K562 (cell line): ENCODE results near the gene MAP7D1. TPM values are rescaled to one million over a fixed set of nuclear protein-coding genes. Genes with fewer than 3 reads are reported as not detected.
A peak's percentile ranks its signal among the peaks of the same experiment; 100 is the strongest.

ENCODE experiments used
- ATAC-seq: fragments of 200-7000 bp; cut with Tn5 transposase; 3 replicates; pipeline ENCODE4 v1.9.1; 2020; ENCODE audit warnings: moderate library complexity
- BruUV-seq: library from RNA; stranded (reverse); fragments of 400-500 nt; replicated peaks from 2 replicates; lab custom pipeline; 2021; lab: Mats Ljungman, UMichigan
- CTCF ChIA-PET: fragments of 300-600 bp; formaldehyde crosslinking; extraction: SDS; loops from one replicate; lab custom pipeline; 2021; ENCODE audit warnings: low intra/inter-chr PET ratio; lab: Yijun Ruan, JAX
- POLR2A ChIA-PET: fragments of 300-600, 350-650 bp; sonication (Branson Sonifier 250); formaldehyde crosslinking; extraction: SDS; loops from one replicate; lab custom pipeline; 2021; ENCODE audit warnings: antibody characterized with exemption, inconsistent platforms; lab: Yijun Ruan, JAX
- DNase-seq, 4 experiments: peaks; one replicate each; pipeline versions ENCODE4 v3.0.0 to v3.0.0-alpha.2; 2011 to 2018; ENCODE audit warnings: low spot score in 3 of 4, mixed read lengths in 3 of 4; ENCODE audit errors: extremely low read depth in 1 of 4
- FAIRE-seq: peaks from 2 replicates; lab custom pipeline; 2011; peaks lifted over from hg19 to GRCh38; lab: Jason Lieb, UNC
- H2AFZ ChIP-seq: 2 replicates; pipeline ENCODE4 v1.6.0; 2011; ENCODE audit warnings: low read depth, low read length, control low read depth, inconsistent platforms
- H3K27ac ChIP-seq: fragments of 200-600 bp; 3 replicates; pipeline ENCODE4 v1.8.0; 2011; ENCODE audit warnings: low read depth, mild to moderate bottlenecking, control low read depth, inconsistent platforms, low read length, moderate library complexity, mixed read lengths; ENCODE audit errors: extremely low read depth
- H3K27me3 ChIP-seq, 2 experiments: fragments of 300-600 bp in 1 of 2; 2 replicates in 1 of 2; 3 replicates in 1 of 2; pipeline versions ENCODE4 v1.6.0 to v1.8.0; 2011; ENCODE audit warnings: inconsistent platforms in 2 of 2, low read length in 2 of 2, mild to moderate bottlenecking in 1 of 2, mixed read lengths in 1 of 2, moderate library complexity in 1 of 2; ENCODE audit not compliant: control insufficient read depth in 2 of 2, insufficient read depth in 2 of 2
- H3K36me3 ChIP-seq: fragments of 300-600 bp; 3 replicates; pipeline ENCODE4 v1.8.0; 2011; ENCODE audit warnings: mild to moderate bottlenecking, low read length, inconsistent platforms; ENCODE audit not compliant: control insufficient read depth, insufficient read depth
- H3K4me1 ChIP-seq, 2 experiments: fragments of 200-600 bp in 1 of 2; replicated peaks in 1 of 2; 2 replicates in 1 of 2; 3 replicates in 1 of 2; pipeline versions ENCODE4 v1.5.1 to v1.8.0; 2011; ENCODE audit warnings: inconsistent platforms in 2 of 2, low read length in 2 of 2, mild to moderate bottlenecking in 1 of 2, mixed read lengths in 1 of 2, moderate library complexity in 1 of 2; ENCODE audit not compliant: control insufficient read depth in 2 of 2, insufficient read depth in 2 of 2
- H3K4me2 ChIP-seq: 2 replicates; pipeline ENCODE4 v1.6.1; 2011; ENCODE audit warnings: low read length, control low read depth, inconsistent platforms, mixed read lengths; ENCODE audit not compliant: insufficient read depth
- H3K4me3 ChIP-seq: fragments of 200-600 bp; sonication (generic), shearing (Covaris generic); 2 replicates; pipeline ENCODE4 v1.5.1; 2016; ENCODE audit warnings: control low read depth, inconsistent platforms
- H3K79me2 ChIP-seq: fragments of 200-600 bp; 3 replicates; pipeline ENCODE4 v1.8.0; 2011; ENCODE audit warnings: low read length, inconsistent platforms; ENCODE audit not compliant: control insufficient read depth, insufficient read depth
- H3K9ac ChIP-seq, 2 experiments: 2 replicates each; pipeline versions ENCODE4 v1.6.0 to v1.6.1; 2011; ENCODE audit warnings: low read depth in 2 of 2, low read length in 2 of 2, control low read depth in 1 of 2, inconsistent platforms in 1 of 2, mild to moderate bottlenecking in 1 of 2, mixed read lengths in 1 of 2; ENCODE audit not compliant: insufficient read depth in 1 of 2
- H3K9me1 ChIP-seq: one replicate; pipeline ENCODE4 v1.6.0; 2011; ENCODE audit warnings: inconsistent platforms, mild to moderate bottlenecking, low read length, moderate library complexity; ENCODE audit not compliant: control insufficient read depth, insufficient read depth
- H3K9me3 ChIP-seq: replicated peaks from 2 replicates; pipeline ENCODE4 v1.5.1; 2011; ENCODE audit warnings: low read depth, low read length, inconsistent platforms; ENCODE audit not compliant: control insufficient read depth, insufficient read depth
- H4K20me1 ChIP-seq: replicated peaks from 2 replicates; pipeline ENCODE4 v1.6.1; 2011; ENCODE audit warnings: low read length, inconsistent platforms, mixed read lengths; ENCODE audit not compliant: control insufficient read depth, insufficient read depth
- MLLT1 ChIP-seq, 2 experiments: fragments of 450-650 bp; IDR thresholded peaks; 2 replicates each; pipeline ENCODE4 v1.6.1; 2016
- USF1 ChIP-seq: sonication (generic); formaldehyde crosslinking; IDR thresholded peaks from 2 replicates; pipeline ENCODE4 v1.9.0; 2022; ENCODE audit warnings: mild to moderate bottlenecking, missing genetic modification reagents
- WGBS: fragments of 100-300 bp; shearing (Covaris generic); methylation state at CpG from one replicate; pipeline ENCODE4 v1.1.6; 2016; ENCODE audit warnings: low coverage, mixed read lengths; ENCODE audit not compliant: insufficient coverage; ENCODE audit errors: missing lambda C conversion rate; 5-methylcytosine and 5-hydroxymethylcytosine counted together
- in situ Hi-C: fragments of 300-500 bp; cut with MboI; formaldehyde crosslinking; loops from 4 replicates; pipeline ENCODE4 v1.15.0; 2018; ENCODE audit warnings: inconsistent platforms, mixed read lengths
- intact Hi-C: fragments of 100-400 bp; cut with micrococcal nuclease; formaldehyde crosslinking; loops from 2 replicates; pipeline ENCODE4 v1.14.2; 2022
- polyA plus RNA-seq, 8 experiments: library from polyadenylated mRNA; depleted of rRNA in 4 of 8; stranded (reverse) in 5 of 8; unstranded in 3 of 8; fragments of >200 nt; fragmentation: Nextera tagmentation in 2 of 8; fragmentation: Illumina TruSeq in 1 of 8; extraction: Ambion mirVana in 2 of 8; extraction: Trizol in 1 of 8; gene quantifications; 2 replicates each; pipeline versions ENCODE4 v1.2.1 to v1.2.3, GENCODE V29; 2011 to 2014; ENCODE audit warnings: inconsistent platforms in 1 of 8, missing spikeins in 1 of 8
- total RNA-seq, 7 experiments: library from RNA; depleted of rRNA in 6 of 7; stranded (reverse); fragments of >200 nt in 6 of 7; fragmentation: Illumina TruSeq in 2 of 7; extraction: Trizol in 2 of 7; gene quantifications; 2 replicates each; pipeline versions ENCODE4 v1.2.1 to v1.2.3, GENCODE V29; 2011 to 2021; ENCODE audit warnings: low replicate concordance in 1 of 7

The MAP7D1 gene
- total and polyA plus RNA-seq, 9 of the 15 experiments (the other 6 are each of a cell fraction or from before 2014, with no cell fraction given) = 3.6 to 108 (median 34.5) TPM

- BruUV-seq = no TSS peak
- Histone ChIP-seq H3K9ac (peak overlapping the region in 1 of 2 experiments; percentile 24; a peak in 2 of 4 replicates), H3K4me2 (no peak overlapping the region), H3K27ac (no peak overlapping the region), H2AFZ (no peak overlapping the region), H3K4me3 (no peak overlapping the region), H3K79me2 (peaks cover 55% of the 10 kb centered on the region), H4K20me1 (no peaks in the 10 kb centered on the region; the same call in 1 of the 2 replicates)
- FAIRE-seq (no peak), ATAC-seq (no peak), DNase-seq (no peak)
- WGBS = 90% methylated on average over 15 of the region's 15 CpGs
- CTCF ChIA-PET = no interaction called here
- in situ Hi-C loops = no loop called here
- TF ChIP-seq USF1 (CRISPR knock-in tag) = 0 out of 2 replicates have a peak, but pooled peaks have one; percentile 13
- TF ChIP-seq MLLT1 (IDR thresholded peaks at IDR 0.05) = no peak
- TF ChIP-seq, all 486 proteins: peak for 1
- intact Hi-C loops = no loop called here
- peaks cover 52% of the 10 kb centered on the region; the same call in 2 of the 3 replicates for H3K36me3 ChIP-seq
- H3K27me3 ChIP-seq = no peaks in the 10 kb centered on the region
- no peaks in the 10 kb centered on the region for H3K9me3 ChIP-seq
- H3K9me1 ChIP-seq = peaks cover 6% of the 10 kb centered on the region
- POLR2A ChIA-PET = interaction anchor here (0.6 to 6.7 kb wide), 3 partner anchors 7 to 81 kb away, joined by 3 to 42 read pairs (median 3); no protein-coding TSS in a partner anchor
- H3K4me1 ChIP-seq = peaks cover 8% of the 10 kb centered on the region in 2 experiments
Observed at GRCh38 chr1:36166938-36167905, 11.3 kb downstream of the MAP7D1 start.
